Liver (tissue), 9 donors: ENCODE data around the gene AP3S1. TPM values are rescaled to one million over a fixed set of nuclear protein-coding genes. Genes with fewer than 3 reads are reported as not detected.

Experiments used
- DNase-seq: peaks from one replicate; pipeline ENCODE4 v3.0.0-alpha.2; 2017; ENCODE audit warnings: low spot score
- H3K27ac ChIP-seq, 2 donors: one replicate each; pipeline ENCODE4 v1.7.0; 2013; ENCODE audit warnings: inconsistent platforms in 2 of 2, low read length in 2 of 2, control low read depth in 1 of 2, low read depth in 1 of 2, mild to moderate bottlenecking in 1 of 2
- H3K27me3 ChIP-seq, 4 donors: one replicate each; pipeline versions ENCODE4 v1.6.1 to v1.7.0; 2013; ENCODE audit warnings: low read length in 3 of 4, inconsistent platforms in 1 of 4, mild to moderate bottlenecking in 1 of 4, moderate library complexity in 1 of 4; ENCODE audit not compliant: control insufficient read depth in 4 of 4, insufficient read depth in 4 of 4
- H3K36me3 ChIP-seq, 4 donors: one replicate each; pipeline versions ENCODE4 v1.6.1 to v1.7.0; 2013; ENCODE audit warnings: low read length in 3 of 4, mild to moderate bottlenecking in 3 of 4, low read depth in 1 of 4, moderate library complexity in 1 of 4; ENCODE audit not compliant: control insufficient read depth in 4 of 4, insufficient read depth in 3 of 4
- H3K4me1 ChIP-seq, 4 donors: one replicate each; pipeline versions ENCODE4 v1.6.1 to v1.7.0; 2013; ENCODE audit warnings: low read length in 3 of 4, mild to moderate bottlenecking in 3 of 4, moderate library complexity in 1 of 4; ENCODE audit not compliant: control insufficient read depth in 4 of 4, insufficient read depth in 4 of 4
- H3K4me3 ChIP-seq, 3 donors: one replicate each; pipeline versions ENCODE4 v1.6.1 to v1.7.0; 2013; ENCODE audit warnings: low read length in 3 of 3, control low read depth in 1 of 3, low read depth in 1 of 3, mild to moderate bottlenecking in 1 of 3
- H3K9ac ChIP-seq, 2 donors: one replicate each; pipeline ENCODE4 v1.7.0; 2013; ENCODE audit warnings: low read length in 2 of 2, mild to moderate bottlenecking in 2 of 2, moderate library complexity in 2 of 2, control low read depth in 1 of 2, low read depth in 1 of 2
- H3K9me3 ChIP-seq, 4 donors: one replicate each; pipeline versions ENCODE4 v1.6.1 to v1.7.0; 2013; ENCODE audit warnings: low read length in 3 of 4; ENCODE audit not compliant: control insufficient read depth in 4 of 4
- ATF3 ChIP-seq: IDR thresholded peaks from 2 replicates; pipeline ENCODE4 v1.6.1; 2016; ENCODE audit warnings: antibody characterized with exemption
- CTCF ChIP-seq: fragments of 150-350 bp; IDR thresholded peaks from 2 replicates; pipeline ENCODE4 v1.5.1; 2017; ENCODE audit warnings: improper control_type of control experiment, low read depth, low read length; ENCODE audit not compliant: missing input control
- EGR1 ChIP-seq, 2 donors: IDR thresholded peaks; 2 replicates each; pipeline ENCODE4 v1.6.1; 2016 to 2018; ENCODE audit warnings: antibody characterized with exemption in 2 of 2, low read depth in 2 of 2
- FOXA1 ChIP-seq: IDR thresholded peaks from 2 replicates; pipeline ENCODE4 v1.6.1; 2016; ENCODE audit warnings: antibody characterized with exemption
- FOXA2 ChIP-seq: IDR thresholded peaks from 2 replicates; pipeline ENCODE4 v1.6.1; 2016; ENCODE audit warnings: antibody characterized with exemption
- GABPA ChIP-seq, 2 donors: IDR thresholded peaks in 1 of 2; conservative IDR thresholded peaks in 1 of 2; 2 replicates each; pipeline ENCODE4 v1.6.1; 2016; ENCODE audit warnings: antibody characterized with exemption in 2 of 2, mild to moderate bottlenecking in 1 of 2, moderate library complexity in 1 of 2
- HNF4A ChIP-seq, 2 donors: conservative IDR thresholded peaks; 2 replicates each; pipeline ENCODE4 v1.6.1; 2016; ENCODE audit warnings: antibody characterized with exemption in 2 of 2, mild to moderate bottlenecking in 2 of 2
- HNF4G ChIP-seq: IDR thresholded peaks from 2 replicates; pipeline ENCODE4 v1.6.1; 2016; ENCODE audit warnings: antibody characterized with exemption
- JUND ChIP-seq, 2 donors: IDR thresholded peaks; 2 replicates each; pipeline ENCODE4 v1.6.1; 2016; ENCODE audit warnings: antibody characterized with exemption in 2 of 2
- MAX ChIP-seq: IDR thresholded peaks from 2 replicates; pipeline ENCODE4 v1.6.1; 2016; ENCODE audit warnings: antibody characterized with exemption
- NR2F2 ChIP-seq: IDR thresholded peaks from 2 replicates; pipeline ENCODE4 v1.6.1; 2016; ENCODE audit warnings: antibody characterized with exemption
- RAD21 ChIP-seq, 2 donors: IDR thresholded peaks; 2 replicates each; pipeline ENCODE4 v1.6.1; 2016; ENCODE audit warnings: antibody characterized with exemption in 2 of 2, mild to moderate bottlenecking in 2 of 2
- REST ChIP-seq: IDR thresholded peaks from 2 replicates; pipeline ENCODE4 v1.6.1; 2016; ENCODE audit warnings: antibody characterized with exemption, mild to moderate bottlenecking
- RXRA ChIP-seq, 2 donors: IDR thresholded peaks; 2 replicates each; pipeline ENCODE4 v1.6.1; 2017 to 2018; ENCODE audit warnings: antibody characterized with exemption in 2 of 2, mild to moderate bottlenecking in 1 of 2
- SP1 ChIP-seq: IDR thresholded peaks from 2 replicates; pipeline ENCODE4 v1.6.1; 2018; ENCODE audit warnings: antibody characterized with exemption, mild to moderate bottlenecking
- YY1 ChIP-seq: IDR thresholded peaks from 2 replicates; pipeline ENCODE4 v1.6.1; 2016; ENCODE audit warnings: antibody characterized with exemption, mild to moderate bottlenecking
- ZBTB33 ChIP-seq: IDR thresholded peaks from 2 replicates; pipeline ENCODE4 v1.6.1; 2016; ENCODE audit warnings: antibody characterized with exemption
- WGBS: extraction: QIAGEN DNeasy Blood & Tissue Kit; methylation state at CpG from one replicate; pipeline ENCODE4 v1.1.7; 2013; 5-methylcytosine and 5-hydroxymethylcytosine counted together
- polyA plus RNA-seq, 2 donors: library from polyadenylated mRNA; stranded (reverse) in 1 of 2; unstranded in 1 of 2; fragments of 200-250 nt in 1 of 2; fragments of >200 nt in 1 of 2; fragmentation: Nextera tagmentation in 1 of 2; extraction: Ambion mirVana in 1 of 2; gene quantifications; one replicate each; pipeline versions ENCODE4 v1.2.1 to v1.2.3, GENCODE V29; 2013 to 2015
- total RNA-seq, 2 donors: library from RNA; depleted of rRNA; stranded (reverse); fragments of >200 nt; gene quantifications; one replicate each; pipeline ENCODE4 v1.2.3, GENCODE V29; 2014
- donor health status: healthy.
- donor health status: healthy.
- donor health status: healthy.
- donor health status: healthy.
- donor health status: healthy.

The AP3S1 gene
- total and polyA plus RNA-seq, 4 donors, result 32.7 to 52.7 (median 40.9) TPM

GRCh38 chr5:115934388-115934974 is 92.7 kb downstream of the AP3S1 start:
- no peak for DNase-seq
- 91% methylated on average over 10 of the region's 10 CpGs for WGBS
- Histone ChIP-seq H3K4me3 (no peak overlapping the region), H3K9me3 (no peaks in the 10 kb centered on the region), H3K9ac (no peak overlapping the region), H3K4me1 (no peaks in the 10 kb centered on the region), H3K27me3 (no peaks in the 10 kb centered on the region), H3K36me3 (no peaks in the 10 kb centered on the region), H3K27ac (no peak overlapping the region)
- no peak for TF ChIP-seq HNF4G
- TF ChIP-seq EGR1 (IDR thresholded peaks at IDR 0.05; ENCODE audit: low read depth in 2 of 2), result no peak
- TF ChIP-seq NR2F2, result no peak
- no peak for TF ChIP-seq ATF3
- no peak for TF ChIP-seq JUND (IDR thresholded peaks at IDR 0.05)
- TF ChIP-seq SP1, result no peak
- TF ChIP-seq GABPA (IDR thresholded peaks at IDR 0.05 in 1 of 2, conservative IDR thresholded peaks at IDR 0.05 in 1 of 2), result no peak
- no peak for TF ChIP-seq CTCF
- no peak for TF ChIP-seq RXRA (IDR thresholded peaks at IDR 0.05)
- no peak for TF ChIP-seq RAD21 (IDR thresholded peaks at IDR 0.05)
- TF ChIP-seq FOXA2, result no peak
- no peak for TF ChIP-seq HNF4A (conservative IDR thresholded peaks at IDR 0.05)
- no peak for TF ChIP-seq ZBTB33
- TF ChIP-seq YY1, result no peak
- no peak for TF ChIP-seq MAX
- no peak for TF ChIP-seq FOXA1
- TF ChIP-seq REST, result no peak
